Kidney epithelial cell (primary cell): ENCODE results near the gene PEX11A. TPM values are rescaled to one million over a fixed set of nuclear protein-coding genes. Genes with fewer than 3 reads are reported as not detected.

Experiments
- DNase-seq: peaks from one replicate; pipeline ENCODE4 v3.0.0-alpha.2; 2010; ENCODE audit warnings: low read depth
- H3K27me3 ChIP-seq: 2 replicates; pipeline ENCODE4 v1.6.0; 2011; ENCODE audit warnings: low read length; ENCODE audit not compliant: control insufficient read depth, insufficient read depth
- H3K36me3 ChIP-seq: 2 replicates; pipeline ENCODE4 v1.5.1; 2011; ENCODE audit warnings: low read length; ENCODE audit not compliant: control insufficient read depth, insufficient read depth
- H3K4me3 ChIP-seq: 2 replicates; pipeline ENCODE4 v1.5.1; 2011; ENCODE audit warnings: low read depth, mild to moderate bottlenecking, control low read depth, low read length
- CTCF ChIP-seq: IDR thresholded peaks from 2 replicates; pipeline ENCODE4 v1.5.1; 2011; ENCODE audit warnings: mild to moderate bottlenecking, moderate library complexity, low read length, control low read depth, inconsistent platforms; ENCODE audit not compliant: insufficient read depth, poor library complexity, severe bottlenecking
- total RNA-seq: library from RNA; depleted of rRNA; stranded (reverse); fragments of >200 nt; gene quantifications from 2 replicates; pipeline ENCODE4 v1.2.3, GENCODE V29; 2015

Gene PEX11A
- total RNA-seq, 1 donor from 2014 or later = 4.8 TPM

GRCh38 chr15:89653578-89653977 lies 37.0 kb downstream of the PEX11A start:
- H3K4me3 ChIP-seq = no peak overlapping the region
- no peak for DNase-seq
- no peak for TF ChIP-seq CTCF

GRCh38 chr15:89652666-89653065 lies 37.9 kb downstream of the PEX11A start:
- DNase-seq = no peak
- H3K4me3 ChIP-seq = no peak overlapping the region
- no peaks in the 10 kb centered on the region for H3K27me3 ChIP-seq
- no peaks in the 10 kb centered on the region for H3K36me3 ChIP-seq
- no peak for TF ChIP-seq CTCF

More at GRCh38 chr15:89653578-89653977, 37.0 kb downstream of the PEX11A start:
- Histone ChIP-seq H3K36me3 (no peaks in the 10 kb centered on the region), H3K27me3 (no peaks in the 10 kb centered on the region)

GRCh38 chr15:89652131-89652530 lies 38.4 kb downstream of the PEX11A start:
- Histone ChIP-seq H3K36me3 (no peaks in the 10 kb centered on the region), H3K4me3 (no peak overlapping the region), H3K27me3 (no peaks in the 10 kb centered on the region)
- DNase-seq = no peak
- no peak for TF ChIP-seq CTCF

- Histone ChIP-seq H3K4me3 (no peak overlapping the region), H3K36me3 (no peaks in the 10 kb centered on the region), H3K27me3 (no peaks in the 10 kb centered on the region)
- TF ChIP-seq CTCF = no peak
- DNase-seq = no peak
Observed at GRCh38 chr15:89649716-89650115, 40.8 kb downstream of the PEX11A start.

- Histone ChIP-seq H3K4me3 (no peak overlapping the region), H3K36me3 (no peaks in the 10 kb centered on the region), H3K27me3 (no peaks in the 10 kb centered on the region)
- TF ChIP-seq CTCF = no peak
- DNase-seq = no peak
Observed at GRCh38 chr15:89649013-89649625, 41.4 kb downstream of the PEX11A start.
